Measurements from ENCODE around the gene PRDM13.

PRDM13 gene

GRCh38 chr6:99587792-99588191 lies 18.8 kb upstream of the PRDM13 start:
- Histone ChIP-seq H3K4me3 (ENCODE audit: severe bottlenecking) (no peak overlapping the region), H3K27me3 (ENCODE audit: insufficient read depth, poor library complexity, severe bottlenecking) (peaks cover 53% of the 10 kb centered on the region), H3K27ac (ENCODE audit: poor library complexity, severe bottlenecking) (no peak overlapping the region), H3K36me3 (ENCODE audit: low read depth) (no peaks in the 10 kb centered on the region), H3K9me3 (ENCODE audit: severe bottlenecking) (no peaks in the 10 kb centered on the region), H3K4me1 (ENCODE audit: insufficient read depth, poor library complexity, severe bottlenecking) (no peaks in the 10 kb centered on the region)
- no peak for TF ChIP-seq CTCF (IDR thresholded peaks at IDR 0.05; ENCODE audit: poor library complexity, severe bottlenecking)
- no peak for ATAC-seq (ENCODE audit: low read depth)
- DNase-seq (ENCODE audit: low spot score): no peak

- DNase-seq (ENCODE audit: low spot score) (peak; percentile 62), ATAC-seq (ENCODE audit: low read depth) (peak; percentile 93)
- no peaks in the 10 kb centered on the region for H3K4me1 ChIP-seq (ENCODE audit: insufficient read depth, poor library complexity, severe bottlenecking)
- H3K9me3 ChIP-seq (ENCODE audit: severe bottlenecking): no peaks in the 10 kb centered on the region
- peak overlapping the region; percentile 29 for H3K4me3 ChIP-seq (ENCODE audit: severe bottlenecking)
- H3K27ac ChIP-seq (ENCODE audit: poor library complexity, severe bottlenecking): no peak overlapping the region
- H3K27me3 ChIP-seq (ENCODE audit: insufficient read depth, poor library complexity, severe bottlenecking): peaks cover 62% of the 10 kb centered on the region
- H3K36me3 ChIP-seq (ENCODE audit: low read depth): no peaks in the 10 kb centered on the region
- peak; percentile 76 for TF ChIP-seq CTCF (IDR thresholded peaks at IDR 0.05; ENCODE audit: poor library complexity, severe bottlenecking)
Measured at GRCh38 chr6:99588618-99589289, 17.9 kb upstream of the PRDM13 start.

GRCh38 chr6:99589290-99589672 lies 17.4 kb upstream of the PRDM13 start:
- Histone ChIP-seq H3K27me3 (ENCODE audit: insufficient read depth, poor library complexity, severe bottlenecking) (peaks cover 68% of the 10 kb centered on the region), H3K4me3 (ENCODE audit: severe bottlenecking) (peak overlapping the region; percentile 29), H3K27ac (ENCODE audit: poor library complexity, severe bottlenecking) (no peak overlapping the region), H3K4me1 (ENCODE audit: insufficient read depth, poor library complexity, severe bottlenecking) (no peaks in the 10 kb centered on the region), H3K9me3 (ENCODE audit: severe bottlenecking) (no peaks in the 10 kb centered on the region), H3K36me3 (ENCODE audit: low read depth) (no peaks in the 10 kb centered on the region)
- peak; percentile 48 for ATAC-seq (ENCODE audit: low read depth)
- no peak for TF ChIP-seq CTCF (IDR thresholded peaks at IDR 0.05; ENCODE audit: poor library complexity, severe bottlenecking)
- no peak for DNase-seq (ENCODE audit: low spot score)

- Histone ChIP-seq H3K9me3 (ENCODE audit: severe bottlenecking) (no peaks in the 10 kb centered on the region), H3K36me3 (ENCODE audit: low read depth) (no peaks in the 10 kb centered on the region), H3K27ac (ENCODE audit: poor library complexity, severe bottlenecking) (no peak overlapping the region), H3K4me3 (ENCODE audit: severe bottlenecking) (no peak overlapping the region), H3K27me3 (ENCODE audit: insufficient read depth, poor library complexity, severe bottlenecking) (peaks cover 73% of the 10 kb centered on the region), H3K4me1 (ENCODE audit: insufficient read depth, poor library complexity, severe bottlenecking) (no peaks in the 10 kb centered on the region)
- TF ChIP-seq CTCF (IDR thresholded peaks at IDR 0.05; ENCODE audit: poor library complexity, severe bottlenecking): no peak
- ATAC-seq (ENCODE audit: low read depth) (no peak), DNase-seq (ENCODE audit: low spot score) (no peak)
Measured at GRCh38 chr6:99589907-99590493, 16.6 kb upstream of the PRDM13 start.
